ENCODE results near the gene ANKH.
A peak's percentile ranks its signal among the peaks of the same experiment; 100 is the strongest.

ANKH gene

GRCh38 chr5:14757850-14758249, 113.7 kb downstream of the ANKH start:
- no peak for DNase-seq

GRCh38 chr5:14756478-14756877, 115.1 kb downstream of the ANKH start:
- DNase-seq = no peak

GRCh38 chr5:14753947-14754346, 117.6 kb downstream of the ANKH start:
- no peak for DNase-seq

- DNase-seq = no peak
Observed at GRCh38 chr5:14753292-14753691, 118.3 kb downstream of the ANKH start.

GRCh38 chr5:14752497-14753071, 119.0 kb downstream of the ANKH start:
- DNase-seq = no peak

- DNase-seq = no peak
Observed at GRCh38 chr5:14750712-14751111, 120.9 kb downstream of the ANKH start.

GRCh38 chr5:14749579-14750101, 121.9 kb downstream of the ANKH start:
- DNase-seq = no peak

GRCh38 chr5:14748180-14748900, 123.2 kb downstream of the ANKH start:
- DNase-seq = no peak

GRCh38 chr5:14745753-14746152, 125.8 kb downstream of the ANKH start:
- DNase-seq = peak; percentile 37

GRCh38 chr5:14745188-14745563, 126.4 kb downstream of the ANKH start:
- no peak for DNase-seq

GRCh38 chr5:14744296-14745187, 127.0 kb downstream of the ANKH start:
- no peak for DNase-seq

GRCh38 chr5:14743601-14744295, 127.8 kb downstream of the ANKH start:
- DNase-seq = no peak

- DNase-seq = no peak
Observed at GRCh38 chr5:14742498-14742897, 129.1 kb downstream of the ANKH start.

- no peak for DNase-seq
Observed at GRCh38 chr5:14741801-14742440, 129.7 kb downstream of the ANKH start.

- no peak for DNase-seq
Observed at GRCh38 chr5:14741131-14741530, 130.4 kb downstream of the ANKH start.

GRCh38 chr5:14739981-14740380, 131.6 kb downstream of the ANKH start:
- DNase-seq = no peak

- no peak for DNase-seq
Observed at GRCh38 chr5:14739538-14739937, 132.0 kb downstream of the ANKH start.

- no peak for DNase-seq
Observed at GRCh38 chr5:14738050-14738449, 133.5 kb downstream of the ANKH start.

- DNase-seq = no peak
Observed at GRCh38 chr5:14737291-14737690, 134.3 kb downstream of the ANKH start.

GRCh38 chr5:14735944-14736343, 135.6 kb downstream of the ANKH start:
- DNase-seq = no peak

- DNase-seq = no peak
Observed at GRCh38 chr5:14734396-14734795, 137.2 kb downstream of the ANKH start.

GRCh38 chr5:14733661-14734060, 137.9 kb downstream of the ANKH start:
- DNase-seq = no peak

- no peak for DNase-seq
Observed at GRCh38 chr5:14732991-14733390, 138.6 kb downstream of the ANKH start.
